Renal cortex interstitium (tissue), 11 donors: Measurements from ENCODE around the gene COG4. TPM values are rescaled to one million over a fixed set of nuclear protein-coding genes. Genes with fewer than 3 reads are reported as not detected.

Source experiments
- DNase-seq, 11 donors: peaks; one replicate each; pipeline ENCODE4 v3.0.0-alpha.2; 2013; ENCODE audit warnings: low read depth in 9 of 11, low spot score in 4 of 11; ENCODE audit errors: extremely low read depth in 1 of 11
- polyA plus RNA-seq, 3 donors: library from polyadenylated mRNA; unstranded; fragments of 120-200 nt; gene quantifications; one replicate each; pipeline ENCODE4 v1.2.1, GENCODE V29; 2013; ENCODE audit not compliant: insufficient read length in 3 of 3

Gene COG4
- polyA plus RNA-seq, 3 donors = 63.4 to 76.0 (median 70.9) TPM

GRCh38 chr16:70494202-70494770, 29.1 kb downstream of the COG4 start:
- DNase-seq = no peak

- no peak for DNase-seq
These were observed 29.6 kb downstream of the COG4 start for GRCh38 chr16:70493802-70494201.

- DNase-seq = no peak
These were observed 33.1 kb downstream of the COG4 start for GRCh38 chr16:70490261-70490660.

GRCh38 chr16:70484867-70485266, 38.5 kb downstream of the COG4 start:
- DNase-seq = no peak

GRCh38 chr16:70483426-70483825, 39.9 kb downstream of the COG4 start:
- no peak for DNase-seq

- DNase-seq = no peak
These were observed 40.7 kb downstream of the COG4 start for GRCh38 chr16:70482624-70483023.

- DNase-seq = no peak
These were observed 41.3 kb downstream of the COG4 start for GRCh38 chr16:70481929-70482536.

GRCh38 chr16:70480127-70481105, 42.9 kb downstream of the COG4 start:
- DNase-seq = no peak

- DNase-seq = no peak
These were observed 44.4 kb downstream of the COG4 start for GRCh38 chr16:70478912-70479341.

GRCh38 chr16:70478169-70478568, 45.2 kb downstream of the COG4 start:
- no peak for DNase-seq

GRCh38 chr16:70476272-70477020, 46.9 kb downstream of the COG4 start:
- DNase-seq = no peak

- no peak for DNase-seq
These were observed 48.1 kb downstream of the COG4 start for GRCh38 chr16:70475054-70475871.

GRCh38 chr16:70474320-70475053, 48.9 kb downstream of the COG4 start:
- no peak for DNase-seq

- DNase-seq = no peak
These were observed 49.7 kb downstream of the COG4 start for GRCh38 chr16:70473446-70474319.

- no peak for DNase-seq
These were observed 50.4 kb downstream of the COG4 start for GRCh38 chr16:70472786-70473433.

GRCh38 chr16:70470927-70471341, 52.4 kb downstream of the COG4 start:
- DNase-seq = peak in 1 of 11 donors; percentile 31
